B cell (primary cell): ENCODE measurements around the gene CGNL1. TPM values are rescaled to one million over a fixed set of nuclear protein-coding genes. Genes with fewer than 3 reads are reported as not detected.

ENCODE experiments used
- ATAC-seq: fragments of 200-7000 bp; cut with Tn5 transposase; one replicate; pipeline ENCODE4 v1.10.0; 2021; ENCODE audit warnings: low read depth, mild to moderate bottlenecking, moderate number of reproducible peaks, moderate library complexity
- CTCF ChIA-PET: fragments of 350-600 bp; sonication (Branson Sonifier 250); formaldehyde crosslinking; loops from one replicate; lab custom pipeline; 2021; ENCODE audit warnings: antibody characterized with exemption, inconsistent platforms; lab: Charles Lee
- POLR2A ChIA-PET: fragments of 350-600 bp; sonication (Branson Sonifier 250); formaldehyde crosslinking; loops from one replicate; lab custom pipeline; 2021; ENCODE audit warnings: antibody characterized with exemption; lab: Charles Lee
- DNase-seq: peaks from one replicate; pipeline ENCODE4 v3.0.0; 2013
- H2AFZ ChIP-seq: 2 replicates; pipeline ENCODE4 v1.6.1; 2012; ENCODE audit warnings: mild to moderate bottlenecking, low read depth, low read length; ENCODE audit not compliant: insufficient read depth, poor library complexity, severe bottlenecking
- H3K27ac ChIP-seq, 2 donors: 1 replicate in 1 of 2; 2 replicates in 1 of 2; pipeline ENCODE4 v1.5.1; 2012 to 2013; ENCODE audit warnings: low read length in 2 of 2, mild to moderate bottlenecking in 2 of 2, moderate library complexity in 1 of 2
- H3K27me3 ChIP-seq, 4 experiments: fragments of 200-600 bp in 1 of 4; sonication (generic) in 1 of 4; replicated peaks in 1 of 4; 1 replicate in 2 of 4; 2 replicates in 2 of 4; pipeline versions ENCODE4 v1.6.1 to v1.7.0; 2013 to 2016; ENCODE audit warnings: low read length in 3 of 4, mild to moderate bottlenecking in 2 of 4, mixed read lengths in 1 of 4, moderate library complexity in 1 of 4; ENCODE audit not compliant: insufficient read depth in 4 of 4, control insufficient read depth in 3 of 4; ENCODE audit errors: control extremely low read depth in 1 of 4
- H3K36me3 ChIP-seq, 2 experiments: replicated peaks in 1 of 2; 1 replicate in 1 of 2; 2 replicates in 1 of 2; pipeline versions ENCODE4 v1.6.1 to v1.7.1; 2013; ENCODE audit warnings: low read length in 1 of 2; ENCODE audit not compliant: insufficient read depth in 2 of 2, control insufficient read depth in 1 of 2; ENCODE audit errors: control extremely low read depth in 1 of 2, extremely low read depth in 1 of 2
- H3K4me1 ChIP-seq, 2 donors: fragments of 200-600 bp in 1 of 2; sonication (generic) in 1 of 2; 1 replicate in 1 of 2; 2 replicates in 1 of 2; pipeline versions ENCODE4 v1.5.1 to v1.6.1; 2013 to 2017; ENCODE audit warnings: low read length in 2 of 2; ENCODE audit not compliant: control insufficient read depth in 2 of 2, insufficient read depth in 2 of 2
- H3K4me2 ChIP-seq: replicated peaks from 2 replicates; pipeline ENCODE3; 2012; ENCODE audit warnings: mild to moderate bottlenecking, low read depth, low read length; ENCODE audit not compliant: poor library complexity, severe bottlenecking
- H3K4me3 ChIP-seq, 5 experiments: fragments of 200-600 bp in 1 of 5; sonication (generic) in 1 of 5; 1 replicate in 3 of 5; 2 replicates in 2 of 5; pipeline versions ENCODE4 v1.5.1 to v1.7.0; 2011 to 2016; ENCODE audit warnings: low read length in 4 of 5, mild to moderate bottlenecking in 4 of 5, low read depth in 2 of 5, control low read depth in 1 of 5, moderate library complexity in 1 of 5; ENCODE audit not compliant: insufficient read depth in 1 of 5; ENCODE audit errors: control extremely low read depth in 1 of 5, extremely low read depth in 1 of 5
- H3K79me2 ChIP-seq: fragments of 200-600 bp; sonication (generic); one replicate; pipeline ENCODE4 v1.6.0; 2016; ENCODE audit warnings: low read length; ENCODE audit not compliant: control insufficient read depth, insufficient read depth
- H3K9ac ChIP-seq: fragments of 200-600 bp; sonication (generic); 2 replicates; pipeline ENCODE4 v1.6.1; 2017; ENCODE audit warnings: mild to moderate bottlenecking, low read length, moderate library complexity
- H3K9me3 ChIP-seq, 3 donors: one replicate each; pipeline versions ENCODE4 v1.6.1 to v1.7.1; 2013; ENCODE audit warnings: low read length in 2 of 3; ENCODE audit not compliant: control insufficient read depth in 2 of 3, insufficient read depth in 1 of 3; ENCODE audit errors: control extremely low read depth in 1 of 3
- H4K20me1 ChIP-seq: 2 replicates; pipeline ENCODE4 v1.6.0; 2012; ENCODE audit warnings: mild to moderate bottlenecking, low read length; ENCODE audit not compliant: insufficient read depth, control insufficient read depth, poor library complexity, severe bottlenecking
- H3K27ac Mint-ChIP-seq: one replicate; pipeline ENCODE4 v1.8.0; 2021; ENCODE audit warnings: mixed read lengths
- H3K27me3 Mint-ChIP-seq: one replicate; pipeline ENCODE4 v1.8.0; 2021; ENCODE audit warnings: mixed read lengths
- H3K4me1 Mint-ChIP-seq: one replicate; pipeline ENCODE4 v1.8.0; 2021; ENCODE audit warnings: mixed read lengths
- H3K4me3 Mint-ChIP-seq: one replicate; pipeline ENCODE4 v1.8.0; 2021; ENCODE audit warnings: mixed read lengths
- H3K9me3 Mint-ChIP-seq: one replicate; pipeline ENCODE4 v1.8.0; 2022; ENCODE audit warnings: mixed read lengths; ENCODE audit not compliant: insufficient read depth
- EZH2 ChIP-seq: IDR thresholded peaks from 2 replicates; pipeline ENCODE4 v1.6.1; 2012; ENCODE audit warnings: borderline replicate concordance, low read depth, mild to moderate bottlenecking, moderate library complexity, low read length; ENCODE audit not compliant: insufficient read depth, poor library complexity, severe bottlenecking
- WGBS: methylation state at CpG from one replicate; pipeline ENCODE4 v1.1.5; 2013; ENCODE audit warnings: missing lambda C conversion rate; ENCODE audit not compliant: insufficient coverage; 5-methylcytosine and 5-hydroxymethylcytosine counted together
- intact Hi-C: fragments of 100-400 bp; cut with micrococcal nuclease; formaldehyde crosslinking; loops from one replicate; pipeline ENCODE4 v1.10.0; 2022
- polyA plus RNA-seq: library from polyadenylated mRNA; depleted of rRNA; stranded (reverse); fragments of >200 nt; gene quantifications from 2 replicates; pipeline ENCODE4 v1.2.3, GENCODE V29; 2012
- total RNA-seq, 2 donors: library from RNA; stranded (reverse); fragments of 120-200 nt in 1 of 2; gene quantifications; 1 replicate in 1 of 2; 2 replicates in 1 of 2; pipeline versions ENCODE4 v1.2.3 to v1.2.4, GENCODE V29; 2013 to 2022
- TF ChIP-seq, protein P1 (sequence below): fragments of 200-600 bp; IDR thresholded peaks from one replicate; pipeline ENCODE4 v1.8.0; 2022; ENCODE audit warnings: antibody characterized with exemption, mild to moderate bottlenecking

CGNL1 gene
- total and polyA plus RNA-seq, 2 donors (not counting 1 experiment from before 2014, with no cell fraction given): 0.03 to 0.12 TPM

DNA sequence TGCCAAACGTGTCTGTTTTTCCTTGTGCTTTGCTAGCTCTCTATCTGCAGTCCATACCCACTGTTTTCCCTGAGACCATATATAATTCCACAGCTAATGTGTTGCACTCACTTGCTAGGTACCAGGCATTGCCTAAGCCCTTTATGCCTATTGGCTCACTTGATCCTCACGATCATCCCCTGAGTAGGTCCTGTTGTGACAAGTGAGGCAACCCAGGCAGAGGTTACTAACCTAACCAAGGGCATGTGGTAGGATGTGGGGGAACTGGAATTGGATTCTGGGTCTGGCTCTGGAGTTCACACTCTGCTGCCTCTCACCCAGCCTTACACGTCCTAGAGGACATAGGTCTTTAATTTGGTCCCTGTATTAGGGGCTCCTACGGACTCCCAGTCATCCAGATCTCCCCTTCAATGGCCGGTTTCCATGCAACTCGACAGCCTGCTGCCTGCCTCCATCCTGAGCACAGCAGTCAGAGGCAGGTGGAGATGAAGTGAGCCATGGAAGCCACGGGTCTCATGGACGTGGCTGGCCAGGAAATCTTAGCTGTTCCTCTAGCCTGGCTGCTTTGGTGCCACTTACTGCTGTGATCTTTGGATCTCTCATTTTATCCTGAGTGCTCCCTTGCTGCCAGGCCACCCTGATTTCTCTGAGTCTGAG is 176.5 kb downstream of the CGNL1 start:
- Histone ChIP-seq H3K9ac (no peak overlapping the region), H3K27ac (no peak overlapping the region), H2AFZ (no peak overlapping the region), H3K4me3 (no peak overlapping the region), H3K36me3 (no peaks in the 10 kb centered on the region), H3K27me3 (peaks cover 0 to 4% (median 0%) of the 10 kb centered on the region in 4 experiments), H3K79me2 (no peaks in the 10 kb centered on the region), H3K4me1 (no peaks in the 10 kb centered on the region), H4K20me1 (no peaks in the 10 kb centered on the region), H3K9me3 (no peaks in the 10 kb centered on the region), H3K4me2 (no peak overlapping the region)
- Mint-ChIP-seq H3K27ac (no peak overlapping the region), H3K27me3 (peaks cover 8% of the 10 kb centered on the region), H3K4me3 (no peak overlapping the region), H3K9me3 (no peaks in the 10 kb centered on the region), H3K4me1 (no peaks in the 10 kb centered on the region)
- ChIA-PET CTCF (interaction anchor here (0.6 to 1.7 kb wide), 4 partner anchors 8 to 308 kb away, joined by 3 to 8 read pairs (median 6); no protein-coding TSS in a partner anchor), POLR2A (no interaction called here)
- TF ChIP-seq, protein P1, sequence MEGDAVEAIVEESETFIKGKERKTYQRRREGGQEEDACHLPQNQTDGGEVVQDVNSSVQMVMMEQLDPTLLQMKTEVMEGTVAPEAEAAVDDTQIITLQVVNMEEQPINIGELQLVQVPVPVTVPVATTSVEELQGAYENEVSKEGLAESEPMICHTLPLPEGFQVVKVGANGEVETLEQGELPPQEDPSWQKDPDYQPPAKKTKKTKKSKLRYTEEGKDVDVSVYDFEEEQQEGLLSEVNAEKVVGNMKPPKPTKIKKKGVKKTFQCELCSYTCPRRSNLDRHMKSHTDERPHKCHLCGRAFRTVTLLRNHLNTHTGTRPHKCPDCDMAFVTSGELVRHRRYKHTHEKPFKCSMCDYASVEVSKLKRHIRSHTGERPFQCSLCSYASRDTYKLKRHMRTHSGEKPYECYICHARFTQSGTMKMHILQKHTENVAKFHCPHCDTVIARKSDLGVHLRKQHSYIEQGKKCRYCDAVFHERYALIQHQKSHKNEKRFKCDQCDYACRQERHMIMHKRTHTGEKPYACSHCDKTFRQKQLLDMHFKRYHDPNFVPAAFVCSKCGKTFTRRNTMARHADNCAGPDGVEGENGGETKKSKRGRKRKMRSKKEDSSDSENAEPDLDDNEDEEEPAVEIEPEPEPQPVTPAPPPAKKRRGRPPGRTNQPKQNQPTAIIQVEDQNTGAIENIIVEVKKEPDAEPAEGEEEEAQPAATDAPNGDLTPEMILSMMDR: no peak
- no peak for TF ChIP-seq EZH2
- intact Hi-C loops: no loop called here
- 89% methylated on average over 8 of the region's 8 CpGs for WGBS
- ATAC-seq (no peak), DNase-seq (no peak)

DNA sequence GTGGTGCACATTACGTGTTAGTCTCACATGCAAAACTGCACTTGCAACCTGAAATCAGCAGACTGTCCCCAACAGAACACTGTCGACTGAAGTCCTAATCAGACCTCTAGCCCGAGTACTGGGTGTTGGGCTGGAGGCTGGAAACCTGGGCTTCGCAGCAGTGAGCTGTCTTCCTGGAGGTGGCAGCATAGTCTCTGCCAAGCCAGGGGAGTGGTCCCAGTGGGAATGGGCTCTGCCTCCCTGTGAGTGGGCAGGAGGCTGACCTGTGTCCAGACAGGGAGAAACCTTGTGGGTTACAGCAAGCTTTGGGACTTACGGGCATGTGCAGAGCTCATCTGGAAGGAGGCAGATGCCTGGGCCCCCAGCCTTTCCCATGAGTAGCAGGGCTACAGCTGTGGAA is 177.2 kb downstream of the CGNL1 start:
- H3K27me3 ChIP-seq: peaks cover 0 to 4% (median 0%) of the 10 kb centered on the region in 4 experiments
- H3K27ac Mint-ChIP-seq: no peak overlapping the region
- no peak overlapping the region for H3K4me2 ChIP-seq
- no peak overlapping the region for H3K9ac ChIP-seq
- no peak overlapping the region for H3K4me3 ChIP-seq
- TF ChIP-seq EZH2: no peak
- TF ChIP-seq, protein P1: no peak
- no peak overlapping the region for H3K4me3 Mint-ChIP-seq
- intact Hi-C loops: no loop called here
- WGBS: 96% methylated on average over 5 of the region's 5 CpGs
- H3K27ac ChIP-seq: no peak overlapping the region
- H3K9me3 ChIP-seq: no peaks in the 10 kb centered on the region
- DNase-seq (no peak), ATAC-seq (no peak)
- no peaks in the 10 kb centered on the region for H3K9me3 Mint-ChIP-seq
- H3K27me3 Mint-ChIP-seq: peaks cover 8% of the 10 kb centered on the region
- H3K4me1 ChIP-seq: no peaks in the 10 kb centered on the region
- H3K79me2 ChIP-seq: no peaks in the 10 kb centered on the region
- no peaks in the 10 kb centered on the region for H3K36me3 ChIP-seq
- CTCF ChIA-PET: interaction anchor here (0.6 to 1.6 kb wide), 2 partner anchors 11 to 49 kb away, joined by 3 to 8 read pairs; no protein-coding TSS in a partner anchor
- no peaks in the 10 kb centered on the region for H4K20me1 ChIP-seq
- no peak overlapping the region for H2AFZ ChIP-seq
- POLR2A ChIA-PET: no interaction called here
- H3K4me1 Mint-ChIP-seq: no peaks in the 10 kb centered on the region
